ENCODE data around the gene TMEM170B.

The TMEM170B gene

GRCh38 chr6:11622156-11622555 lies 84.6 kb downstream of the TMEM170B start:
- DNase-seq = no peak

GRCh38 chr6:11623272-11623671 lies 85.7 kb downstream of the TMEM170B start:
- no peak for DNase-seq

- no peak for DNase-seq
Measured at GRCh38 chr6:11625302-11625701, 87.8 kb downstream of the TMEM170B start.

- DNase-seq = no peak
Measured at GRCh38 chr6:11626356-11626755, 88.8 kb downstream of the TMEM170B start.

GRCh38 chr6:11628562-11628961 lies 91.0 kb downstream of the TMEM170B start:
- DNase-seq = no peak

GRCh38 chr6:11631008-11631407 lies 93.5 kb downstream of the TMEM170B start:
- DNase-seq = no peak

GRCh38 chr6:11631539-11631938 lies 94.0 kb downstream of the TMEM170B start:
- DNase-seq = no peak

GRCh38 chr6:11632231-11632630 lies 94.7 kb downstream of the TMEM170B start:
- DNase-seq = no peak

GRCh38 chr6:11632795-11633511 lies 95.4 kb downstream of the TMEM170B start:
- DNase-seq = no peak

Data from activated CD4-positive, alpha-beta T cell treated with anti-CD3 and anti-CD28 coated beads, Interleukin-2, Interleukin-6, amounts not matched to agents 100 ng/mL and 50 ng/mL, durations not matched to agents 16 hours and 8 hours (primary cell).